ENCODE measurements around the gene DND1.

DND1 gene

GRCh38 chr5:140707812-140708211 is 34.4 kb upstream of the DND1 start:
- TF ChIP-seq CTCF (IDR thresholded peaks at IDR 0.05; ENCODE audit: low read depth, low read length): no peak
- DNase-seq (ENCODE audit: extremely low read depth, low read depth): no peak

GRCh38 chr5:140700177-140701144 is 27.1 kb upstream of the DND1 start, which contains the start of gene ZMAT2:
Gene ZMAT2, plus strand, starts transcription at chr5:140700447. Its CDS starts 14 bp downstream, at chr5:140700461.
- TF ChIP-seq CTCF (IDR thresholded peaks at IDR 0.05; ENCODE audit: low read depth, low read length): no peak
- peak; percentile 96 for DNase-seq (ENCODE audit: extremely low read depth, low read depth)

GRCh38 chr5:140696891-140697492 is 23.6 kb upstream of the DND1 start:
- TF ChIP-seq CTCF (IDR thresholded peaks at IDR 0.05; ENCODE audit: low read depth, low read length): no peak
- no peak for DNase-seq (ENCODE audit: extremely low read depth, low read depth)

GRCh38 chr5:140694276-140694675 is 20.9 kb upstream of the DND1 start:
- TF ChIP-seq CTCF (IDR thresholded peaks at IDR 0.05; ENCODE audit: low read depth, low read length): no peak
- DNase-seq (ENCODE audit: extremely low read depth, low read depth): no peak

GRCh38 chr5:140690941-140691924 is 17.9 kb upstream of the DND1 start, which contains the start of the genes HARS1 and HARS2:
Gene HARS1, minus strand, starts transcription at chr5:140691370. Its CDS starts 66 bp downstream, at chr5:140691304.
Gene HARS2, plus strand, starts transcription at chr5:140691455. Its CDS starts 194 bp downstream, at chr5:140691649.
- DNase-seq (ENCODE audit: extremely low read depth, low read depth): peak; percentile 86
- peak; percentile 17 for TF ChIP-seq CTCF (IDR thresholded peaks at IDR 0.05; ENCODE audit: low read depth, low read length)

- TF ChIP-seq CTCF (IDR thresholded peaks at IDR 0.05; ENCODE audit: low read depth, low read length): no peak
- no peak for DNase-seq (ENCODE audit: extremely low read depth, low read depth)
Observed at GRCh38 chr5:140690376-140690932, 17.1 kb upstream of the DND1 start.

All from AG09319 (cell line).